BE2C (cell line): ENCODE results near the gene HOXD10.

Source experiments
- DNase-seq: peaks from one replicate; pipeline ENCODE4 v3.0.0-alpha.2; 2020
- H3K27me3 ChIP-seq: fragments of 250-450 bp; sonication (Bioruptor Pico); 2 replicates; pipeline ENCODE4 v1.5.1; 2020; ENCODE audit warnings: mild to moderate bottlenecking
- H3K36me3 ChIP-seq: fragments of 250-450 bp; sonication (Bioruptor Pico); 2 replicates; pipeline ENCODE4 v1.5.1; 2020; ENCODE audit warnings: mild to moderate bottlenecking
- H3K4me1 ChIP-seq: fragments of 250-450 bp; sonication (Bioruptor Pico); 2 replicates; pipeline ENCODE4 v1.5.1; 2020
- H3K4me3 ChIP-seq: 2 replicates; pipeline ENCODE4 v1.5.1; 2011; ENCODE audit warnings: low read depth, low read length
- H3K9me3 ChIP-seq: fragments of 250-450 bp; sonication (Bioruptor Pico); 2 replicates; pipeline ENCODE4 v1.5.1; 2020
- CTCF ChIP-seq: IDR thresholded peaks from 2 replicates; pipeline ENCODE4 v1.5.1; 2012; ENCODE audit warnings: mild to moderate bottlenecking, low read depth, low read length

Gene HOXD10

DNA sequence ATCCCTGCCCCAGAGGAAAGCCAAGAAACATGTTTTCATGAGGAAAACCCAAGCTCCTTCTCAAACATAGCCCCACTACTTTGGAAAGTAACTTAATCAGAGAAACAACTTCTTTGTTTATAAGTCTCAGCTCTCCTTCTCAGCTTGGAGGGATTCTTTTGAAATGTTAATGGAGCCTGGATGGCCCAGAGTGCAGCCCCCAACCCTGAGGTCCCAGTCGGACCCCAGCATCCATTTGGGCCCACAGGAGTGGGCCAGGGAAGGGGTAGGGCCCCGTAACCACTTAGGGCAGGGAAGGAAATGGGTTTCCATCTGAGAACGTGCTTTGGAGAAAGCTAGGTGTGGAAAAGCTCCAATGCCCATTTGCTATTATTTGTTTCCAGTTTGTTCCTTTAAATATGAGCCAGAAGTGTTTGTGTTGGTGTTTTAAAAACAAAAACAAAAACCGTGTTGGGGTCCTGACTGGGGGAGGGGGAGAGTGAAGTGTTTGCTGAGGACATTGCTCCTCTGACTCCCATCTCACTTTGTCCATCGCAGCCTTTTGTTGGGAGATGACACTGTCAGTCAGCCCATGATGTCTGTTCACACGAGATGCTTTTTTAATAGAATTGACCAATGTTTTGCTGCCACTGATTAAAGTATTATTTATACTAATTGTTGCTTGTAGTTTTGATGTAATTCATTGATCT lies 38.9 kb downstream of the HOXD10 start:
- H3K4me1 ChIP-seq, result no peaks in the 10 kb centered on the region
- no peaks in the 10 kb centered on the region for H3K36me3 ChIP-seq
- DNase-seq, result no peak
- H3K9me3 ChIP-seq, result no peaks in the 10 kb centered on the region
- H3K4me3 ChIP-seq, result no peak overlapping the region
- H3K27me3 ChIP-seq, result no peaks in the 10 kb centered on the region
- TF ChIP-seq CTCF, result no peak

GRCh38 chr2:176156301-176156806 lies 39.8 kb downstream of the HOXD10 start:
- no peaks in the 10 kb centered on the region for H3K4me1 ChIP-seq
- H3K9me3 ChIP-seq, result no peaks in the 10 kb centered on the region
- H3K36me3 ChIP-seq, result no peaks in the 10 kb centered on the region
- no peak for TF ChIP-seq CTCF
- DNase-seq, result no peak
- H3K27me3 ChIP-seq, result no peaks in the 10 kb centered on the region
- peak overlapping the region; percentile 76; the same call in 1 of the 2 replicates for H3K4me3 ChIP-seq

DNA sequence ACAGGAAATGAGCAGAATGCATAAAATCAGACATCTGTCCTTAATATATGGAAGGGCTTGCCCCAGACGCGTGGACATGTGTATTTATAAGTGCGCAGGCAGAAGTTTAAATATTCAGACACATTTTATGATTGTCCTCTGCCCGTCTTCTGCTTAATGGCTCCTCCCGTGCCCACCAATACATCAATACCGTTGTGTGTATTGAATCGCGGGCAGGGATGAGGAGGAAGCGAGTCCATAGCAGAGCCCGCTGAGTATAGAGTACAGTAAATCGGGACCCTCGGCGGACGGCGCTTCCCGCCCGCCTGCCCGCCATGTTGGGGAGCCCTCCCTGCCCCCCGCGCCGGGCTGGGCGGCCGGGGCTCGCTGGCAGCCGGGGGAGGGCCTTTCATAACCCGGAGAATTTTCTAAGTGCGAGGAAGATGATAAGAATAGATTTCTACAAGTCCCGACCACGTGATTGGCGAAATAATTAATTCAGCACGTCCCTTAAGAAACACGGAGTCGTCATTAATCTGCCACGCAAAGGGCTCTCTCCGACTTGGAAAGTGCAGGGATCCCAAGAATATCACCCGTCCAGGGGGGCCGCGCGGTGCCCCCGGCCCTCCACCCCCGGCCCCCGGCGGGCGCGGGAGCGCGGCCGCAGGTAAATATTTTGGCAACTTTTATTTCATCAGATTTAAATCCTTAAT lies 40.4 kb downstream of the HOXD10 start, which contains the start of gene HOXD3:
Gene HOXD3, plus strand, starts transcription at position 501 of the 692 bp plus-strand sequence. CDS start 11,808 bp downstream, outside the sequence.
- Histone ChIP-seq H3K4me3 (peak within 1 kb of the TSS; percentile 76), H3K27me3 (no peaks in the 10 kb centered on the region)

GRCh38 chr2:176157499-176158185 lies 41.1 kb downstream of the HOXD10 start:
- Histone ChIP-seq H3K36me3 (no peaks in the 10 kb centered on the region), H3K9me3 (no peaks in the 10 kb centered on the region), H3K4me1 (no peaks in the 10 kb centered on the region), H3K4me3 (peak overlapping the region; percentile 76), H3K27me3 (no peaks in the 10 kb centered on the region)
- no peak for TF ChIP-seq CTCF
- DNase-seq, result peak; percentile 71

More for the DNA sequence above, 40.4 kb downstream of the HOXD10 start, which contains the start of gene HOXD3:
- H3K4me1 ChIP-seq, result no peaks in the 10 kb centered on the region
- H3K9me3 ChIP-seq, result no peaks in the 10 kb centered on the region
- TF ChIP-seq CTCF, result no peak
- no peak for DNase-seq
- no peaks in the 10 kb centered on the region for H3K36me3 ChIP-seq

DNA sequence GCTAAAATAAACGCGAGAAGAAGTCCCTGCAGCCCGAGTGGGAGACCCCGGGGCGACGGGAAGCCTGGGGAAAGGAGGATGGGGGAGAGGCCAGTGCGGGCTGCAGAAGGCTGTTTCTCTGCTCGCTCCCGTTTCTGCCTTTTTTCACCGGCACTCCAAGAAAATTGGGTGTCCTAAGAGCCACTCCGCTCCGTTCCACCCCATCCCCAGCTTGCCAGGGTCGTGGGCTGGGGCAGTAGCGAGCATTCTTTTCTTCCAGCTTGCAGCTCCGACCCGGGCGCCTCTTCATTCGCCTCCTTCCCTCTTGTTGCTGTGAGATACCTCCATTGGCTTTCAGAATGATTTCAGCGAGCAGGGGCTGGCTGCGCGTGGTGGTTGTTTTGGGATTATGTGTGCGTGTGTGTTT lies 41.6 kb downstream of the HOXD10 start:
- DNase-seq, result peak; percentile 39
- Histone ChIP-seq H3K27me3 (no peaks in the 10 kb centered on the region), H3K9me3 (no peaks in the 10 kb centered on the region), H3K36me3 (no peaks in the 10 kb centered on the region), H3K4me3 (peak overlapping the region; percentile 76), H3K4me1 (no peaks in the 10 kb centered on the region)
- no peak for TF ChIP-seq CTCF
